ENCODE results near the gene TIMM22.

The TIMM22 gene

GRCh38 chr17:1012823-1013728 lies 16.1 kb downstream of the TIMM22 start:
- DNase-seq: no peak
- Histone ChIP-seq H3K9ac (ENCODE audit: low read length) (no peak overlapping the region), H3K4me2 (ENCODE audit: low read depth, low read length) (no peak overlapping the region), H3F3A (ENCODE audit: insufficient read depth, low read length) (no peaks in the 10 kb centered on the region), H3K27ac (ENCODE audit: low read length) (no peak overlapping the region), H3K9me2 (replicated peaks; ENCODE audit: insufficient read depth, low read length) (no peaks in the 10 kb centered on the region), H3K36me3 (replicated peaks; ENCODE audit: insufficient read depth, low read length) (no peaks in the 10 kb centered on the region), H3K9me3 (replicated peaks; ENCODE audit: insufficient read depth, low read length) (no peaks in the 10 kb centered on the region), H4K20me1 (ENCODE audit: insufficient read depth, low read length) (no peaks in the 10 kb centered on the region), H3K4me1 (ENCODE audit: low read length) (no peaks in the 10 kb centered on the region), H3K4me3 (ENCODE audit: low read length) (no peak overlapping the region), H2AFZ (ENCODE audit: low read length) (no peak overlapping the region), H3K79me2 (ENCODE audit: low read length) (no peaks in the 10 kb centered on the region), H3K27me3 (replicated peaks; ENCODE audit: insufficient read depth, low read length) (no peaks in the 10 kb centered on the region)
- no peak for TF ChIP-seq EZH2phosphoT487 (IDR thresholded peaks at IDR 0.05; ENCODE audit: low read length)
- no peak for TF ChIP-seq CTCF (IDR thresholded peaks at IDR 0.05; ENCODE audit: low read length)
- TF ChIP-seq EZH2 (optimal IDR thresholded peaks at IDR 0.05; ENCODE audit: low read depth, low read length): no peak

DNA sequence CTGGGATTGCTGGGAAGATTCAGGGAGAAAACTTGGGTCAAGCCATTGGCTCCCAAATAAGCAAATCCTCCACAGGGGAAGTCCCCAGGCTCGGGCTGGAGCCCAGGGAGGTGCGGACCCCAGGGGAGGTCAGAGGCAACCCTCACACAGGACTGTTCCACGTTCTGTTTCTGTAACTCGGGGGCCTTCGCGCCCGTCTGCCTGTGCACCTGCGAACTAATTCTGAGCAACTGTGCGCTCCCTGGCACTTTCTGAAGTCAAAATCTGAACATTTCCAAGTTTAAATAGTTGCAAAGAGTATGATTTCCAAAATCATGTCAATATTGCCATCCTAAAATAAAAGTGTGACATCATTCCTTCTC lies 16.8 kb downstream of the TIMM22 start:
- Histone ChIP-seq H3F3A (ENCODE audit: insufficient read depth, low read length) (no peaks in the 10 kb centered on the region), H3K36me3 (replicated peaks; ENCODE audit: insufficient read depth, low read length) (no peaks in the 10 kb centered on the region), H4K20me1 (ENCODE audit: insufficient read depth, low read length) (no peaks in the 10 kb centered on the region), H3K9ac (ENCODE audit: low read length) (no peak overlapping the region), H3K4me2 (ENCODE audit: low read depth, low read length) (no peak overlapping the region), H3K27ac (ENCODE audit: low read length) (no peak overlapping the region), H3K4me1 (ENCODE audit: low read length) (no peaks in the 10 kb centered on the region), H3K27me3 (replicated peaks; ENCODE audit: insufficient read depth, low read length) (no peaks in the 10 kb centered on the region), H3K9me3 (replicated peaks; ENCODE audit: insufficient read depth, low read length) (no peaks in the 10 kb centered on the region), H2AFZ (ENCODE audit: low read length) (no peak overlapping the region), H3K79me2 (ENCODE audit: low read length) (no peaks in the 10 kb centered on the region; the same call in 1 of the 2 replicates), H3K4me3 (ENCODE audit: low read length) (no peak overlapping the region), H3K9me2 (replicated peaks; ENCODE audit: insufficient read depth, low read length) (no peaks in the 10 kb centered on the region)
- DNase-seq: no peak
- TF ChIP-seq EZH2 (optimal IDR thresholded peaks at IDR 0.05; ENCODE audit: low read depth, low read length) (no peak), EZH2phosphoT487 (IDR thresholded peaks at IDR 0.05; ENCODE audit: low read length) (no peak), CTCF (IDR thresholded peaks at IDR 0.05; ENCODE audit: low read length) (no peak)

DNA sequence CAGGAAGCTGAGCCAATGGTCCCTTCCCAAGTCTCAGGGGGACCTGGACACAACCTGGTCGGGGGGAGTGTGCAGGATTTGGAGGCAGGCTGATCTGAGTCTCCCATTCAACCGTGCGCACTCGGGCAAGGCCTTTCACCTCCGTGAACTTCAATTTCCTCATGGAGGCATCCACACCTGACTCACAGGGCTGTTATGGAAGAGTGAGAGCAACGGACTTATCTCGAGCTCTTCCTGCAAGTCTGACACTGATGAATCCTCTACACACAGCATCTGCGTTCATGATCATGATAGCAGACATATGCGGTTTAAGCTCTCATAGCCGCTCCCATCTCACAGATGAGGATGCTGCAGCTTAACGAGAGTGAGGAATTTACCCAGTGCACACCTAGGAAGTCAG lies 21.6 kb downstream of the TIMM22 start:
- H3K79me2 ChIP-seq (ENCODE audit: low read length): peaks cover 4% of the 10 kb centered on the region; the same call in 1 of the 2 replicates
- no peak overlapping the region for H2AFZ ChIP-seq (ENCODE audit: low read length)
- no peaks in the 10 kb centered on the region for H3K27me3 ChIP-seq (replicated peaks; ENCODE audit: insufficient read depth, low read length)
- no peak overlapping the region for H3K27ac ChIP-seq (ENCODE audit: low read length)
- H4K20me1 ChIP-seq (ENCODE audit: insufficient read depth, low read length): no peaks in the 10 kb centered on the region
- H3K4me1 ChIP-seq (ENCODE audit: low read length): no peaks in the 10 kb centered on the region
- no peak for DNase-seq
- no peaks in the 10 kb centered on the region for H3K9me2 ChIP-seq (replicated peaks; ENCODE audit: insufficient read depth, low read length)
- TF ChIP-seq CTCF (IDR thresholded peaks at IDR 0.05; ENCODE audit: low read length) (no peak), EZH2 (optimal IDR thresholded peaks at IDR 0.05; ENCODE audit: low read depth, low read length) (no peak), EZH2phosphoT487 (IDR thresholded peaks at IDR 0.05; ENCODE audit: low read length) (no peak)
- H3K4me3 ChIP-seq (ENCODE audit: low read length): no peak overlapping the region
- H3K36me3 ChIP-seq (replicated peaks; ENCODE audit: insufficient read depth, low read length): no peaks in the 10 kb centered on the region
- no peak overlapping the region for H3K4me2 ChIP-seq (ENCODE audit: low read depth, low read length)
- H3F3A ChIP-seq (ENCODE audit: insufficient read depth, low read length): no peaks in the 10 kb centered on the region
- no peaks in the 10 kb centered on the region for H3K9me3 ChIP-seq (replicated peaks; ENCODE audit: insufficient read depth, low read length)
- no peak overlapping the region for H3K9ac ChIP-seq (ENCODE audit: low read length)

Data from MM.1S (cell line).